ENCODE results near the gene PEMT.

PEMT gene

DNA sequence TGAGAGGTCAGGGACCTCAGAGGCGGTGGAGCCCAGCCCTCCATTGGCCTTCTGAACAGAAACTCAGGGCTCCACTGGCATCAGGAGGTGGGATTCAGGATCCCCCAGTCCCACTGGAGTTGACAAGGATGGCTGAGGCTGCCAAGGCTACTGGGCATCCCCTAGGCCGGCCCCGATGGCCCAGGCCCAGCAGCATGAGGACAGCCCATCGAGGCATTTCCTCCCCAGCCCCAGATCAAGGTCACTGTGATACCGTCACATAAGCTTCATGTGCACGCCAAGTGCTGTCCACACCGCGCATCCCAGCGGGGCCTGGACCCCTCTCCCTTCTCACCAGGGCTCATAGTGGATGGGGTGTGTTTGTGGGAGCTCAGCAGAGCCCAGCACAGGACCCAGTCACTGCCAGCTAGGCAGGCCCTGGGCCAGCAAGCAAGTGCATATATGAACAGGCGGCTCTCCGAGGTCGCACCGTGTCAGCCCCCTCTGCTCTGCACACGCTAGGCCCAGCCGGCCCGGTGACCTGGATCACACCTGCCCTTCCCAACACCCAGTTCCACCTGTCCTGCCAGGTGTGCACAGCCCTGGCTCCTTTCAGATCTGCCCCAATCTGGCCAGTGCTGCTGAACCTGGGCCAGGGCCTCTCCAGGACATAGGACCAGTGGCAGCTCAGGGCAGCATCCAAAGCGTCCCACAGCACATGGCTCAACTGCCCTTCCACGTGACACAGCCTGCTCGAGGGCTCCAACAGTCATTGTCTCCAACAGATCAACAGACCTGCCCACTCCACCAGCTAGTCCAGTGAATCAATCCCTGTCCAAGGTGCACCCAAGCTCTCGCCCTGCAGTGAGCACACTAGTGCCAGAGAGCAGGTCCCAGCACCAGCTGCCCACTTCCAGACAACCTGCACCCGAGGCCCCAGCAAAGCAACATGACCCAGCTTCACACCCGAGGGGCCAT lies 62.5 kb downstream of the PEMT start:
- DNase-seq: no peak

DNA sequence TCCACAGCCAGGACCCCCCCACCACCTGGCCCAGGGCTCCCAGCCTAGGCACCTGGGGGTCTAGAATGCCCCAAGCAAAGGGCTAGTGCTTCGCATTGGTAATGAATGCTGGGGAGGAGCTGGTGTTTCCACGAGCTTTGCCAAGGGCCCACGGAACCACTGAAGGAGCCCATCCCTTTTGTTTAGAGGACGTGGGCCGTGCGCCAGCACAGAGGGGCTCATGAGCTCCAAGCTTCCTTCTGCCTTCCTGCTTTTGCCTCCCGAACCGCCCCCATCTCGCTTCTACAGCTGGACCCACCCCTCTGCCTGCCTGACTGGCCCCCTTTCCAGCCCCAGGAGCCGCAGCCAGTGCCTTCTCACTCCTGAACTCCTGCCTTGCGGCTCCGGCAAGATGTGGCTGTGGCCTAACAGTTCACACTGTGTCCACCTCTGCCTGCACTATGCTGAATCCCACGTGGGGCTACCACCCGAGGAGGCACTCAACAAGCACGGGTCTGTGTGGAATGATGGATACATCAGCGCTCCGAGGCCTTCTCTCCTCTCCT lies 63.5 kb downstream of the PEMT start:
- DNase-seq: no peak

DNA sequence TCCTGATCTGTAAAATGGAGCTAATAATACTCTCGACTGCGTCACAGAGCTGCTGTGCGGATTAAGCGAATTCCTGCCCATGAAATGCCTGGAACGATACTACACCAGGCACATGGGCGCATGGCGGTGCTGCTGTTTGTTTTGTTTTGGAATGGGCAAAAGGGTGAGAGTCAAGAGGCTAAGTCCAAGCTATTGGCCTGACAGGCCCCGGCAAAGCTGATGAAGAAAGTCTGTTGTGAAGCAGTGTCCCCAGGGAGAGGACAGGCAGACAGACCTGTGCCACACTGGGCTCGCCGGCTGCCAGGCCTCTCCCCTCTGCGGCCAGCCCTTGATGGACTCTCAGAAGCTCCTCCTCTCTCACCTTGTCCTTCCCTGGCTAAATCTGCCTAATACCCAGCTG lies 64.0 kb downstream of the PEMT start:
- DNase-seq: no peak

DNA sequence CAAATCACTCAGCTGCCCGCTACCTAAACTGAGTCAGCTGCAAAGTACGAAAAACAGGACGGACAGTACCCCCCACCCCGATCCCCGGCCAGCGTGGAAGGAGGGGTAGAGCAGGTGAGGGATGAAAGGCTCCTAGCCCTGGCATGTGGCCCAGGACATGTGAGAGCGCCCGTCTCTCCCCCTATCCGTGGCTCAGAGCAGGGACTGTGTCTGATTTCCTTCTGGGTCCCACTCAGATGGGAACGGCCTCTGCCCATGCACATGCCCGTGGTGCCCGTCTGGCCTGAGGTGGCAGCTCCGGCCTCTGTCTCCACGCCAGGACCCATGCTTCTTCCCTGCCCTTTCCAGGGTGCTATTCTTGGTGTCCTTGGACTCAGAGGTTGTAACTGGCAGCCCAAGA lies 65.1 kb downstream of the PEMT start:
- DNase-seq: no peak

DNA sequence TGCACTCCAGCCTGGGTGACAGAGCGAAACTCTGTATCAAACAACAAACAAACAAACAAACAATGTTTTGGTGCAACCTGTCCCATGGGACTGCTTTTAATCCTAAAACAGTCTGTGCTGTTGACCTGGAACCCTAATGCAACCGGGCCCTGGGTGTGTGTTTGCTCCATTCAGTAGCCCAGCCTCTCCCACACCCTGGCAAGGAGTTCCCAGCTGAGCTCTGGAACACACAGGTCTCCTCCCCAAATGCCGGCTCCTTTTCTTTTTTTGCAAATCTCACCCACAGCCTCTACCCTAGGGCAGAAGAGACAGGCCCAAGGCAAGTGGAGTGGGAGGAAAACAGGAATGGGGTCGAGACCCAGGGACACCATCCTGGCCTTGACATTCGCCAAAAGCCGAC lies 65.6 kb downstream of the PEMT start:
- no peak for DNase-seq

DNA sequence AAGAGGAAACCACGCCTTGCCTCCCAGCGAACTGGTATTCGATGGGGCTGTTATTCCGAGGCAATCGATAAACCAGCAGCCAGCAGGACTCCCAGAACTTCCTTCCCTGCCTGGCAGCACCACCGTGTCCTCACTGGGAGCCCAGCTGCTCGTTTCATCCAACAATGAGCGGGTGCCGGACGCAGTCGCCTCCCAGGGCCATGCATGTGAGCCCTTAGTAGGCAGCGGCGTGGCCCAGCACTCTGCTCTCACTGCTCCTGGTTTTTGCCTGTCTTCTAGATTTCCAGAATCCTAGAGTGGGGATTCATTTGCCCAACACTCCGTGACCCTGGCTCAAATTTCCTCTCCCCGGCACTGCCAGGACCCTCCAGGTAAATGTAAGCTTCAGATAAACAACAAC lies 66.2 kb downstream of the PEMT start:
- no peak for DNase-seq

DNA sequence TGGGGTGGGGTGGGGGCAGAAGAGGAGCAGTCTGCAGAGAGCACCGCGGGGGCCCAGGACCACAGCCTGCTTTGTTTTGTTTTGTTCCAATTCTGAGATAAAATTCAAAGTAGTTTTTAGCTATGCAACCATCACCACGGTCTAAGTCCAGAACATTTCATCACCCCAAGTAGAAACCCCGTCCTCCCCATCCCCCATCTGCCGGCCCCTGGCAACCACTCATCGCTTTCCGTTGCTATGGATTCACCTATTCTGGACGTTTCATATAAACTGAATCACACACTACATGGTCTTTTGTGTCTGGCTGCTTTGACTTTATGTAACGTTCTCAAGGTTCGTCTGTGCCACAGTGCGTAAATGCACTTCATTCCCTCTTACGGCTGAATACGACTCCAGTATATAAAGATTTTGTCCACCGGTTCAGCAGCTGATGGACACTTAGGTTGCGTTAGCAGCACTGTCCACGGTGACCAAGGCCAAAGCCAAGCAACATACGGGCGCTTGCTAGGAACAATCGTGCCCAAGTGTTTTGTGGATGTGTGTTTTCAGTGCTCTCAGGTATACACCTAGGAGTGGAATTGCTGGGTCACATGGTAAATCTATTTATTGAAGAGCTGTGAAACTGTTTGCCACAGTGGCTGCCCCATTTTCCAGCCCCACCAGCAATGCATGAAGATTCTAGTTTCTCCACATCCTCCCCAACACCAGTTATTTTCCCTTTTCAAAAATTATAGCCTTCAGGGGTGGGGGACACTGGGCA lies 67.6 kb downstream of the PEMT start:
- DNase-seq: no peak

DNA sequence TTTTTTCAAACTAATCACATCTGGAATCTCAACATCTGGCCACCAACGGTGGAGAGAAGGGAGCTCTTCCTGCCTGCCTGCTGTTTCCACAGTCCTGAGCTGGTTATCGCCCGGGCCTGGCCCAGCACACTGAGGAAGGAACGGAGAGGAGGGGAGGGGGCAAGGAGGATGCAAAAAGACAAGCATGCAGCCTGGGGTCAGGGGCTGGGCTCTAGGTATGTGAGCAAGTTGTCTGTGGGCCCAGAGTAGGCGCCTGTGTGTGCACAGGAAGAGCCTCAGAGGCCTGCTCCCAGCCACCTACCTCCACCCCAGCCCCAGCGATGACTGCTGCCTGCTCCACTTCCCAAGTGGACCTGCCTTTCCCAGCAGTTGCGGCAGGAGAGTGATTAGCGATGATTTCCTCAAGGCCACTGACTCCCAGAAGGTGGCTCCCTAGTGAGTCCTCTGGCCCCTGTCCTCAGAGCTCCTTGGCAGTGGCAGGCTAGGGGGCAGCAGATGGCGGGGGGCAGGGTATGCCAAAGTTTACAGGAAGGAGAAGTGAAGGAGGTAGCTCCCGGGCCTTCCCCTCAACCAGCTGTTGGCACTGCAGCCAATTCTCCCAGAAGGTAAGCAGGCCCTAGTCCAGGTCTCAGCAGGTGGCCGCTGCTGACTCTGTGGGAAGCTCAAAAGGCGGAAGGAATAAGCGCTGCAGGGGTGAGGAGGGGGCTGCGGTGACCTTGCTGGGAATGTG lies 68.3 kb downstream of the PEMT start:
- no peak for DNase-seq

DNA sequence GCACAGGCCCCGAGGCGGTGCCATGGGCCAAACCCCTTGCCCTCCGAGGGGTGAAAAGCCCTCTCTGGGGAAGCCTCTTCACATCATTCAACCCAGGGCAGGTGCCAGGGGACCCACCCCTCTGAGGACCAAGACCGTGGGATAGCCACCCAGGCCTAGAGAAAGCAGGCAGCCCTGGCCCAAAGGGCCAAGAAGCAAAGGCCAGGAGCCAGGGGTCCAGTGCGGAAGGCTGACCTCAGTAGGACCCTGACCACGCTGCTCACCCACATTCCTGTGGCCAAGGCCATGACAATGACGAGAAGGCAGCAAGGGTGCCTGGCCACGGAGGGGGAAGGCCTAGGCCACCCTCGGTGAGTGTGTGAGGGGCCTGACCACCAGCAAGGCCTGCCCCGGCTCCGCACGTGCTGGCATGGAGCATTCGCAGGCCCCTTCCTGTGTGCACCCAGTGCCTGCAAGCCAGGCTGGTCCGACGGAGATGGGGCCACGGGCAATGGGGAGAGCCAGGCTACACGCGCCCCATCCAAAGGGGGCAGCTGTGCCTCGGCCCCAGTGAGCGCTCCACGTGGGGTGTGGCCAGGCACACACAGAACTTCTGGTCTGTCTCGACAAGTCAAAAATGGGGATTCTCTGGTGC lies 70.8 kb downstream of the PEMT start:
- DNase-seq: no peak

DNA sequence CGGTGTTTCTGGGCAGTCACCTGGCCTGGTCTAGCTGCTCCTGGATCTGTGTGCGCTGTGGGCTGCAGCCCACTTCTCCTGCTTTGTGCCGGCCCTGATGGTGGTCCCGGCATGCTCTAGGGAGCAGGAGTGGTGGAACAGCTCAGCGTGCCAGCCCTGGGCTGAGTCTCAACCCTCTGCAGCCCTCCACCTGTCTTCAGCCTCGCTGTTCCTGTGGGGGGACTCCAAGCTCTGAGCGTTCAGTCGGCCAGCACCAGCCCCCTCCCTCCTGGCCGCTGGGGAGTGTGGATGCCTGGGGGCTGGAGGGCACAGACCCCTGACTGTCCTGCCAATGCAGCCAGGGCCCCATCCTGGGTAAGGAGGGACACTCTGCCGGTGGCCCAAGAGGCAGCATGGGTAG lies 71.6 kb downstream of the PEMT start:
- DNase-seq: no peak

DNA sequence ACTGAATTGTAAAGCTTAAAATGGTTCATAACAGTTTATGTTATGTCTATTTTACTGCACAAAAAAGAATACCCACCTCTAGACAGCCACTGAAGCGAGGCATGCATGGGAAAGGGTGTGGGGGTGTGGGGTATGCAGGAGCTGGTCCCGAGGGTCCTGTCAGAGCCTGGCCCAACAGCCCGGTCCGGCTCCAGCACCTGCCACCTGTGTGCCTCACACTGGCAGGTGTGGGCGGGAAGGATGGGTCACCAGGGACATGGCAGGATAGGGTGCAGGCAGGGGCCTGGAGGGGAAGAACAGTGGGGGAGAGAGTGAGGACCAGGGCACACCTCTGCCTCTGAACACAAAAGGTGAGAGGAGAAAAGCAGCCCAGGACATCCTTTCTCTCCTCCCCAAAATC lies 72.6 kb downstream of the PEMT start:
- no peak for DNase-seq

DNA sequence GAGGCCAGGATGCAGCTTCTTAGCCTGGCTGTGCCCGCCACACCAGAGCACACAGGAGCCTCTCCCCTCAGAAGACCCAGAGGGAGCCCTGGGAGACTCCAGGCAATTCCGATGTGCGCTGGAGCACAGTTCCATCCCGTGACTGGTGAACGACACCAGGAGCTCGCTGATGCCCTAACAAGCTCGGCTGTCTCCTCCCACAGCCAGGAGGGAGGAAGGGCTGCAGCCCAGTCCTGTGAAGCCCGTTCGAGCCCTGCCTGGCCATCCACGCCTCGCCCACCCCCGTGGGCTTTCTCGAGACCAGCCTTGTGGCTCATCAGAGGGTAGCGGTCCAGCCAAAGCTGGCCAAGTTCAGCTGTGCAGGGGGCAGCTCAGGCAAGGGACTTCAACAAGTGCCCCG lies 73.5 kb downstream of the PEMT start:
- no peak for DNase-seq

DNA sequence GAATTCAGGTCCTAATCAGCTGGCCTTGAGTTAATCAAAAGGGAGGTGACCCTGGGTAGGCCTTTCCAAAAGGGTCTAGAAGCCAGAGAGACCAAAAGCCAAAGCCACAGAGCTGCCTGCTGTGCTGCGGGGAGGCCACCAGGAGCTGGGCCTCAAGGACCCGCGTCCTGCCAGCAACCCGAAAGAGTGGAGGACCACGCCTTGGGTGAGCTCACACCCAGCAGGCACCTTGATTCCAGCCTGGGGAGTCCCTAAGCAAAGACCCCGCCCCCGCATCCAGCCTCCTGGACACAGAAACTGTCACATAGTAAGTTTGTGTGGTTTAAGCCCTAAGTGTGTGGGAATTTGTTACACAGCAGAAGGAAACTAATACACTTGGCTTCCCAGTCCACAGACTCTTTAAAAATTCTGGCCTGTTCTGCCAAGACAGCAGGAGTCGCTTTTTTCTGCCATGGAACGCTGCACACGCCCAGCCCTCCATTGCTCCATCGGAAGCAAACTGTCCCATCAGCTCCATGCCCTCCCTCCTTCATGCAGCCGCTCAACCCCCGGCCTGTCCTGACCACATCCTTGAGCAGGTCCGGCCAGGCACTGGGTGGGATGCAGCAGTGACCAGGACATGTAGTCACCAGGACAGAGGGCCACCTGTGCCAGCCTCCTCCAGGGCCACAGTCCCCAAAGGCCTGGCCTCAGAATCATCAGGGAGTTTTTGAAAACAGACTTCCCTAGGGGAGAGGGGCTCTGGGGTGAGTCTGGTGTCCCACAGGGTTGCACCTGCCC lies 74.4 kb downstream of the PEMT start:
- DNase-seq: no peak

DNA sequence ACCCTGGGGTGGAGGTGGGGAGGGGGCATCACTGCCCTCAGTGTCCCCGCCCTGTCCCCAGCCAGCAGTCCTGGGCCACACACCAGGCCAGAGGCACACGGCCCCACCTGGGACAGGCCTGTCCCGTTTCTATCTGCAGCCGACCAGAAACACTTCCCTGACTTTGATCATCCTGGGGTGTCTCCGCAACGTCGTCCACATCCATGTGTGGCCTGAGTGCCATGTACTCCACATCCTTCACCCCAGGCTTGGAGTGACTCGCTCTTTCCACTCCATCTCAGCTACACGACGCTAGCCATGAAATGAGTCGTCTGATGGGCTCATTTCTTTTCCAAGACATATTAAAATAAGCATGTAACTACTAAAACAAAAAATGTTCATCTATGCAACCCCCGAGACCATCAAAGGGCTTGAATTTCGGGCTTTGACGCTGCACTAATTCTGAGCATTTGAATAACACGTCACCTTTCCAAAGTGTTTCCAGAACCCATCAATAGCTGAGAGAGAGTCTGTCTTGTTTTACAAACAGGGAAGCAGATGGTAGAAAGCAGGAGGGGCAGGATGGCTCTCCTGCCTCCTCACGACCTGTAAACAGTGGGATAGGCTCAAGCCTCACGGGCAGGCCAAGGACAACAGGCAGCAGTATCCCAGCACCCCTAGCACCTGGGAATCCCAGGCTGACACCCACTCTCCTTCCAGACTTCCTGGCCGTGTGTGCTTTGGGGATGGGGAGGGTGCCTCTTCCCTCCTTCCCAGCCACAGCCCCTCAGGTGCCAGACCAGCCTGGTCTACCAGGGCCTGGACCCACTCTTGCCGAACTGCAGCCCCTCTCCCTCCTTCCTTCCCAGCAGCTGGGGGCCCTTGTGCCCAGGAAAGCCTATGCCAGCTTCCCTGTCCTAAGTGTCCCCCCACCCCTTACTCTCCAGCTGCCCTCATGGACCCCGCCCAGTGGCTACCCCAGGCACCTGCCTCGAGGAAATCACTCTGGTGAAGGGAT lies 75.3 kb downstream of the PEMT start:
- no peak for DNase-seq

DNA sequence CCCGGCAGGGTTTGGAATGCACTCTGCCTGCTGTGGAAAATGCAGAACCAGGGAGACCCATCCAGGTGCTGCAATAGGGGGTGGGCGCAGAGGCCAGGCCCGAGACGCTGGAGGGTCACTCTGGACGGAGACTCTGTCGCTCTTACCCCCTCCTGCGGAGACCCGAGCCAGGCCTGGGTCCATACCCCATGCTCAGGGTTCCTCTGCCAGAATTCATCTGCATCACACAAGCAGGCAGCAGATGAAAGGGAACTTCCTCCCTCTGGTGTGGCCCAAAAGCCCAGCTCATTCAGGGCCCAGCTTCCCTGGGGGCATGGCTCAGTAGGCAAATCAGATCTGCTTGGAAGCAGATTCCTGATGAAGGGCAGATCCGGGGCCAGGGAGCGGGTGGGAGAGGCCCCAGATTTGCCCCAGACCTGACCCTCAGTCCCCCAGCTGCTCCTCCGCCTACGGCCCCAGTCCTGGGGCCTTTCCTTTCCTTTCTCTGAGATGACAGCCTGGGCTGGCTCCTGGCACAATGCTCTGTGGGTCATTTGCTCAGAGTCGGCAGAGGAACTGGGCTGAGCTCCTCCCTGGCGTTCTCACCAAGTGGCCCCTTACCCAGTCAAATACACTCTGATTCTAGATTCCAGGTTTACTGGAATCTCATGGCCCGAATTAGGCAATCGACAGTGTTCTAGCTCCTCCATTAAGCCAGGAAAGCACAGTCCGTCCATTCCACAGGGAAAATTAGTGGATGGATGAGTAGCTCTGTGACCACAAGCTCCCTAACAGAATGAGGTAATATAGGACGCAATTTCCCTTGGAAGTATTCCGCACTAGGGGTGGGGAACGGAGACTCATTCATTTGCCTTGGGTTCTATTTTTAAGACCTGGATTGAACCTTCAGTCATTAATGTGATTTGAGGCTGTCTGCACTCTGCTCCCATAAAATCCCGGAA lies 76.2 kb downstream of the PEMT start:
- no peak for DNase-seq

DNA sequence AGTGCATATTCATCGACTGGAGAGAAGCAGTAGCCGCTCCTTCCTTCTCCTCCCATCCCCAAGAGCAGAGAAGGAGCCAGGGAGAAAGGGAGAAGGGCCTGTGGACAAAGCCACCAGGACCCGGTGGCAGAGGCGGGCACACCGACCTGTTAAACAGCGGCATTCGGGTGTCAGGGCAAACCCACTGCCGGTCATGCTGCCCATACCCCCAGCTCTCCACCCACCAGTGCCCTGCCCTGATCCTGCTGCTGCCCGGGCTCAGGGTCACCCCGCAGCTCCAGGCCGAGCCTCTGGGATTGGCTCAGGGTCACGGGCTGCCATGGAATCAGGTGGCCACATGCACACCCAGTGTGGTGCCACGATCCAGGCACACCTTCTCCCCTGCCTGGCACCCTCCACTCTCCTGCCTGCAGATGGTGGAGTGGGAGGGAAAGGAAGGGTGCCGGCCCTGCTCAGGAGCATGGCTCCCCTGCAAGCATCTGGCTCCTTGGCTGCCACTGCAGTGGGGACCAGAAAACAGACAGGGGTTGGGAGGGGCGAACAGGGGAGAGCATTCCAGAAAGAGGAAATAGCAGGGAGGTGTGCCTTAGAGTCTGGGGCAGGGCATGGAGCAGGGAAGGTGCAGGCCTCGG lies 77.0 kb downstream of the PEMT start:
- no peak for DNase-seq

DNA sequence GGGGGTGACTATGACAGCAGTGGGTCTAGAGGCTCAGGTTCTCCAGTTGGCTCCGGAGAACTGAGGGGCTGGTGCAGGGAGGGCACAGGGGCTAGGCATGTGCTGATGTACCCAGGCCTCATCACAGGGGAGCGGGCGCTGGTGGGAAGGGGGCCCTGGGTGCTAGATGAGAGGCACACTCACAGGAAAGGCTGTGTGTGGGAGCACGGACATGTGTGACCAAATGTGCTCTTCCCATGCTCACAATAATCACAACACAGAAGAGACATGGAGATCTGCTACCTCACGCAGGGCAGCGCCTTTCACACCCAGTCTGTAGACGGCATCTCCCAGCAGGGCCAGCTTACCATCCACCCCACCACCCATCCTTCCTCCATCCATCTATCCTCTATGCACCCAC lies 77.9 kb downstream of the PEMT start:
- DNase-seq: no peak

DNA sequence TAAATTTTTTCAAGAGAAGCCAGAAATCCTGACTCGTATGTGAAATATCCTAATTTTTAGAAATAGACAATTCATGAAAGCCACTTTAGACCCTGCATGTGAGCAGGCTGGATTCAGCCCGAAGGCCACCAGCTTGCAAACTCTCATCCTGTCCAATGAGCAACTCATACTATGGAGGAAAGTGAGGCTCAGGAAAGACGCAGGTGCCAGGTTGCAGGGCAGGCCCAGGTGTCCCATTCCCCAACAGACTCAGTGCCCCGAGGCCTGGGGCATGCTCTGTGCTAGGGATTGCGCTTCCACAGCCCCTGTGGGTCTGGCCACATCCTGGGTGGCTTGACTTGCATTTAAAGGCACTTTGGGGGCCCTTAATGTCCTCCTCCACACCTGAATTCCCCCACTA lies 78.6 kb downstream of the PEMT start:
- DNase-seq: no peak
